Stimulated activated CD8-positive, alpha-beta memory T cell treated with anti-CD3 and anti-CD28 coated beads, Interleukin-12 subunit alpha, Interleukin-12 subunit beta, amount 100 ng/mL, for 4 hours (primary cell): ENCODE results near the gene ULBP1.
"Not testable (repeated sequence)": the region's sequence is repeated elsewhere in the genome, so short reads cannot be mapped to it uniquely, and the experiment has no call there.

ENCODE experiments used
- DNase-seq: peaks from one replicate; pipeline ENCODE4 v3.0.0-alpha.2; 2020; ENCODE audit warnings: low read depth

The ULBP1 gene

DNA sequence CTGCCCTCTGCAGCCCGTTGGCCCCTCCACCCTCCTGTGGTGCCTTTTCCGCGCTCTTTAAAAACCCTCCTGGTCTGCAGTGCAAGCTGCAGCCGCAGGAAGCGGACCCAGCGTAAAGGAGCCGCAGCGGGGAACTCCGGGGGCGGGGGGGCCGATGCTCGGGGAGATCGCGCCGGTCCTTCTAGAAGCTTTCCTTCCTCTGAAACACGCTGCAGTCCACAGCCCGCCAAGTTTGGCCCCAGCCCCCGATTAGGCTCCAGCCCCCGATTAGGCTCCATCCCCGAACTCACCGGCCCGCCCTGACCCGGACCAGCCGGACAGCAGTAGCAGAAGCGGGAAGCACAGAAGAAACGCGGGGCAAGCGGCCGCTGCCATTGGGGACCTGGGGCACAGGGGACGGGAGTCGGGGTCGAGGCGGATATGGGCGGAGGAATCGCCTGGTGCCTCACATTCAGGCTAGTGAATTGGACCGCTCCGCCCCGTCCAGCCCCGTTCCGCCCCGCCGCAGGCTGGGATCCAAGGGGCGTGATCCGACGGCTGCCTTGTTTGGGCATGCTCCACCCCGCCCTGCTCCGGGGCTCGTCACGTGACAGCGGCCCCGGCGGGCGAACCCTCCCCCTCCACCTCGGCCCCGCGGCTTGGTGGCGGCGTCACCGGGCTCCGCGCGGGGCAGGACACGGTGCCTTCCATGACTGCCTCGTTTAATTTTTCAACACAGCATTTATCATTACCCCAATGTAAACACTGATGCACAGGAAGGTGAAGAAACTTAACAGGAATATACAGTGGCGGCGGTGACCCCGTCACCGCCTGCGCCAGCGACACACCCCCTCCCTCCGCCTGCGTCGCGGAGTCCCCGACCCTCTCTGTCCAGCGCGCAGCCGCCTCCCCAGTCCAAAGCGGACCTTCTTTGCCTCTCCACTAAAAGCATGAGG, 41.3 kb downstream of the ULBP1 start:
- DNase-seq = peak; percentile 79

- DNase-seq = no peak
These were observed 42.3 kb downstream of the ULBP1 start for GRCh38 chr6:150005761-150006651.

GRCh38 chr6:150006961-150007464, 43.3 kb downstream of the ULBP1 start:
- no peak for DNase-seq

GRCh38 chr6:150008588-150008987, 44.8 kb downstream of the ULBP1 start:
- DNase-seq = no peak

DNA sequence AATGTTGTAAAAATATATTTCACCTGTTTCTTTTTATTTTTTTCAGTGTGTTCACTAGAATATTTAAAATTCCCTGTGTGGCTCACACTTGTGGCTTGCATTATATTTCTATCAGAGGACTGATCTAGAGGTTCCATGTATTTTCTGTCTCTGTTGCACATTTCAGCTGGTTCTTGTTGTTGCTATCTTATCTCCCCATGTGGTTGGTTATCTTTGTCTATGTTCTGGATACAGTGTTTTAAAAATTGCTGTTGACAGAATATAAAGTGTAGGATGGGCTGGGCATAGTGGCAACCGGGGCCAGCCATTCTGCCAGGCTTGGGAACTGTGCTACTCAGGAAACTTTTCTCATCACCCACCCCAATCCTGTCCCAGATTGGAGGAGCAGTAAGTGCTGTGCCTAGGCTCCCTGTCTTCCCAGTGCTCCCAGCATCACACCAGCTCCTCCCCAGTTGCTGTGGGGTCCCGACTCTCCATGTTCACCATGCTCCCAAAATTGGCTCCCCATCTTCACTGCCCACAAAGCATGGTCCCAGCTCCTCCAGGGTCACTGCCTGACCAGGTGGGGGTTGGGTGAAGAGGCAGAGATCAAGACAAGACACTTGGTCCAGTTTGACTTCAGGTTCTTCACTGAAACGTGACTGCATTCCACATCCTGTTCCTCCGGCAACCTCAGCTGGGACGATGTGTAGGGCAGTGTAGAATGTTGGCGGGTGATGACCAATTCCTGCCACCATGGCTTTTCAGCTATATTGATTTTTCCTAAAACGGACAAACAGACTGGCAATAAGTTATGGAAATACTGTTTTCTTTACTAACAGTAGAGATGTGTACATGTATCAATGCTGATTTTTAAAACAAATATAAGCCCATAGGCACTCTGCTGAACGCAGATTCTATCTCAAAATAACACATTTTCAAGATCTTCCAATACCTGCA, 49.4 kb downstream of the ULBP1 start:
- DNase-seq = not testable (repeated sequence)

DNA sequence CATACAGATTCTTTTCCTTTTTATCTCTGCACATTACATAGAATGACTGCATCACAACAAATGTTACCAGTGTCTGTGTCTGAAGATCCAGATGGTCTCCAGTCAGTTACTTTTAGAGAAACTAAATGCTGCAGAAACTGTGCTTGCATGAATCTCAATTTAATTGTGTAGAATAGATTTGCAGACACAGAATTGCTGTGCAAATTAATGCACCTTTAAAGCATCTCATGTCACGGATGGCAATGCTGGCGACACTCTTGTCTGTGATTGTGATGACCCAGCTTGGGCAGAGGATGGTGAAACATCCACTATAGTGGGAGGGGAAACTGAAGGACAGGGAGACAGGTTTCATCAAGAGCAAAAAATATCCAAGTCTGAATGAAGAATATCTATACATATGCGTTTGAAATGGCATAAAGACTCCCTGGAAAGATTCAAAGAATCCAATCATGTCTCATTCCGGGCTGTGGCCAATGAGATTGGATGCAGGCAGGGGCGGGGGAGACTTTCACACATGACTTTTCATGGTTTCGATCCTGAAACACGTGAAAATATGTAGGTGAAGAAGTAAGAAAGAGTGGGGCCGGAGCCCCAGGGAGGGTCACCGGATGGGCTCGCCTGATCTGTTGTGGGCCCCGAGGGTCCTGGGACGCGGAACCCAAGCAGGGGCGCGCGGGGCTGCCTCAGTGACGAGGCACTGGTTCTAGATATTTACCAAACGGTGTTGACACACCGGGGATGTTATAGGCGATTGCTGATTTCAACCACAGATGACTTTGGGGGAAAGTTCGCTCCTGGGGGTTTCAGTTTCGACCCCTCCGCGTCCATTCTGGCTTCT, 50.3 kb downstream of the ULBP1 start:
- not testable (repeated sequence) for DNase-seq

DNA sequence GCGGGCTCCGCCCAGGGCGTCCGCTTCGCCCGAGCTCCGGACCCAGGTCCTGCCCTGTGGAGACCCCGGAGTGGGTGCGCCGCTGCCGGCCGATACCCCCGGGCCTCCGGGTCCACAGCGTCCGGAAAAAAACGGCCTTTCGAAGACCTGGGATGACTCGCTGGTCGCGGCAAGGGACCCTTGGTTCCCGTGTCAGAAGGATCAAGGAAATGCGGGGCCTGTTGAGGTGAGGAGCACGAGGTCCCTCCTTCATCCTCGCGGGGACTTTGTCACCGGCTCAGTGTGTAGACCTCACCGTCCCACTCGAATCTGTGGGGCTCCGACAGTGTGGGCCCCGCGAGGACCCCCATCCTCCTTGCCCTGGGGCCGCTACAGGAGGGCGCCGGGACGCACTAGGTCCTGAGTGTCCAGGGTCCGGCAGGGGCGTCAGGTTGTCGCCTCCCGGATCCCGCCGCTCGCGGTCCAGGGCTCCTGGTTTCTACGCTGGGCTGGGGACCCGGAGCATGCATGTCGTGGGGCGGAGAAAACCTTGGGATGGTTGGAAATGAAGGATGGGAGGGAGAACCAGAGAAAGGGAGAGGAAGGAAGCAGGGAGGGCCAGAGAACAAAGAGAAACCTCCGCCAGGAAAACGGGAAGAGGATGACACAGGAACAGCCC, 51.0 kb downstream of the ULBP1 start:
- DNase-seq = not testable (repeated sequence)

GRCh38 chr6:150015281-150016001, 51.7 kb downstream of the ULBP1 start:
- not testable (repeated sequence) for DNase-seq

- DNase-seq = no peak
These were observed 52.8 kb downstream of the ULBP1 start for GRCh38 chr6:150016324-150017185.

- not testable (repeated sequence) for DNase-seq
These were observed 53.4 kb downstream of the ULBP1 start for GRCh38 chr6:150017186-150017521.

- DNase-seq = no peak
These were observed 55.3 kb downstream of the ULBP1 start for GRCh38 chr6:150018846-150019580.

- not testable (repeated sequence) for DNase-seq
These were observed 58.1 kb downstream of the ULBP1 start for GRCh38 chr6:150021870-150022269.
